WTC11 (cell line): ENCODE measurements around the gene S100A13. TPM values are rescaled to one million over a fixed set of nuclear protein-coding genes. Genes with fewer than 3 reads are reported as not detected.

ENCODE experiments used
- ATF2 ChIP-seq: sonication (generic); formaldehyde crosslinking; IDR thresholded peaks from 2 replicates; pipeline ENCODE4 v1.8.1; 2022; ENCODE audit warnings: low read depth, missing genetic modification reagents, borderline replicate concordance
- CDX4 ChIP-seq: fragments of 250-450 bp; sonication (Bioruptor Pico); IDR thresholded peaks from 2 replicates; pipeline ENCODE4 v1.9.0; 2021; ENCODE audit warnings: moderate library complexity, mild to moderate bottlenecking, inconsistent platforms, borderline replicate concordance
- FOXP1 ChIP-seq: sonication (generic); formaldehyde crosslinking; IDR thresholded peaks from 2 replicates; pipeline ENCODE4 v1.8.0; 2022; ENCODE audit warnings: missing genetic modification reagents, mild to moderate bottlenecking, moderate library complexity, borderline replicate concordance
- FOXP4 ChIP-seq: sonication (generic); formaldehyde crosslinking; IDR thresholded peaks from 2 replicates; pipeline ENCODE4 v1.8.0; 2022; ENCODE audit warnings: mild to moderate bottlenecking, missing genetic modification reagents
- IRF2 ChIP-seq: sonication (generic); formaldehyde crosslinking; IDR thresholded peaks from 2 replicates; pipeline ENCODE4 v1.8.0; 2022; ENCODE audit warnings: low read depth, missing genetic modification reagents, borderline replicate concordance
- KAT7 ChIP-seq: sonication (generic); formaldehyde crosslinking; IDR thresholded peaks from 2 replicates; pipeline ENCODE4 v1.8.1; 2023; ENCODE audit warnings: missing genetic modification reagents, mild to moderate bottlenecking, borderline replicate concordance
- NR2C2 ChIP-seq: sonication (generic); formaldehyde crosslinking; IDR thresholded peaks from 2 replicates; pipeline ENCODE4 v1.8.0; 2022; ENCODE audit warnings: mild to moderate bottlenecking, missing genetic modification reagents
- ZNF138 ChIP-seq: sonication (generic); formaldehyde crosslinking; conservative IDR thresholded peaks from 2 replicates; pipeline ENCODE4 v1.8.1; 2022; ENCODE audit warnings: mild to moderate bottlenecking, moderate library complexity, missing genetic modification reagents
- ZNF317 ChIP-seq: sonication (generic); formaldehyde crosslinking; IDR thresholded peaks from 2 replicates; pipeline ENCODE4 v1.8.1; 2023; ENCODE audit warnings: low read depth, mild to moderate bottlenecking, moderate library complexity, missing genetic modification reagents, borderline replicate concordance
- ZNF416 ChIP-seq: fragments of 250-450 bp; sonication (Bioruptor Pico); IDR thresholded peaks from 2 replicates; pipeline ENCODE4 v1.9.0; 2021; ENCODE audit warnings: mild to moderate bottlenecking, inconsistent platforms
- total RNA-seq: library from RNA; stranded (reverse); gene quantifications from 3 replicates; pipeline ENCODE4 v1.2.3, GENCODE V29; 2021
- TF ChIP-seq, protein P1 (sequence below): fragments of 250-450 bp; sonication (Bioruptor Pico); conservative IDR thresholded peaks from 2 replicates; pipeline ENCODE4 v1.9.0; 2021; ENCODE audit warnings: mild to moderate bottlenecking
- TF ChIP-seq, protein P2 (sequence below): sonication (generic); formaldehyde crosslinking; IDR thresholded peaks from 2 replicates; pipeline ENCODE4 v1.8.1; 2022; ENCODE audit warnings: low read depth, mild to moderate bottlenecking, moderate library complexity, missing genetic modification reagents, borderline replicate concordance
- TF ChIP-seq, protein P3 (sequence below): fragments of 250-450 bp; sonication (Bioruptor Pico); IDR thresholded peaks from 2 replicates; pipeline ENCODE4 v1.8.0; 2021; ENCODE audit warnings: mild to moderate bottlenecking
- TF ChIP-seq, protein P4 (sequence below): sonication (generic); formaldehyde crosslinking; IDR thresholded peaks from 2 replicates; pipeline ENCODE4 v1.8.1; 2022; ENCODE audit warnings: mild to moderate bottlenecking, missing genetic modification reagents, moderate library complexity, borderline replicate concordance

Gene S100A13
- total RNA-seq, 1 experiment from 2014 or later, result 68.4 TPM

- no peak for TF ChIP-seq ATF2
- peak; percentile 87 for TF ChIP-seq FOXP1 (CRISPR knock-in tag)
- no peak for TF ChIP-seq KAT7 (CRISPR knock-in tag)
- TF ChIP-seq, protein P1, sequence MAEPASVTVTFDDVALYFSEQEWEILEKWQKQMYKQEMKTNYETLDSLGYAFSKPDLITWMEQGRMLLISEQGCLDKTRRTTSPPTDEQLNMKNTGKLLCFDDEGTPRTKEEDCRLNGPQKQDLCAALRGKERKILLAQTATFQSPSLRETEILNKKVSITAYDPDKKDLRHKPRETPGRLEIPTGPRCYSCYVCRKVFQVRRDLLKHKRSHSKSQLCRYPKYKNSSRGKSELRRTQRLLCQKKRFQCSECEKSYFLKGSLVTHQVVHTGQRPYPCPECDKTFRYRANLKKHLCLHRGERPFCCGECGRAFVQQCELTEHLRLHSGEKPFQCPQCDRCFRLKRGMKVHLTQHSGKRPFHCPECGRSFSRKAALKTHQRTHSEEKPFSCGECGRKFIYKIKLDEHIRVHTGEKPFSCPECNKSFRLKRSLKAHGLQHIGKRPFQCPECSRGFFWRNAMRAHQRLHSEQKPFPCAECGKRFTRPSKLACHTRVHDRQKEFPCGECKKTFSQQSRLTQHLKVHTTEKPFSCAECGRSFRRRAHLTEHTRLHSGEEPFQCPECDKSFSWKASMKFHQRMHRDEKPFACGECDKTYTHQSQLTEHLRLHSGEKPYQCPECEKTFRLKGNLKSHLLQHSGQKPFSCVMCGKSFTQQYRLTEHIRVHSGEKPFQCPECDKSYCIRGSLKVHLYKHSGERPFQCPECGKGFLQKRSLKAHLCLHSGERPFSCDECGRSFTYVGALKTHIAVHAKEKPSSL (CRISPR knock-in tag), result no peak
- no peak for TF ChIP-seq NR2C2
- no peak for TF ChIP-seq ZNF138 (CRISPR knock-in tag)
- no peak; the same call in 1 of the 2 replicates for TF ChIP-seq FOXP4 (CRISPR knock-in tag)
- no peak for TF ChIP-seq IRF2 (CRISPR knock-in tag)
- peak; percentile 62; the same call in 1 of the 2 replicates for TF ChIP-seq ZNF416 (CRISPR knock-in tag)
- TF ChIP-seq CDX4 (CRISPR knock-in tag), result no peak
- TF ChIP-seq, protein P2, sequence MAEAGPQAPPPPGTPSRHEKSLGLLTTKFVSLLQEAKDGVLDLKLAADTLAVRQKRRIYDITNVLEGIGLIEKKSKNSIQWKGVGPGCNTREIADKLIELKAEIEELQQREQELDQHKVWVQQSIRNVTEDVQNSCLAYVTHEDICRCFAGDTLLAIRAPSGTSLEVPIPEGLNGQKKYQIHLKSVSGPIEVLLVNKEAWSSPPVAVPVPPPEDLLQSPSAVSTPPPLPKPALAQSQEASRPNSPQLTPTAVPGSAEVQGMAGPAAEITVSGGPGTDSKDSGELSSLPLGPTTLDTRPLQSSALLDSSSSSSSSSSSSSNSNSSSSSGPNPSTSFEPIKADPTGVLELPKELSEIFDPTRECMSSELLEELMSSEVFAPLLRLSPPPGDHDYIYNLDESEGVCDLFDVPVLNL, result peak; percentile 91
- TF ChIP-seq, protein P3, sequence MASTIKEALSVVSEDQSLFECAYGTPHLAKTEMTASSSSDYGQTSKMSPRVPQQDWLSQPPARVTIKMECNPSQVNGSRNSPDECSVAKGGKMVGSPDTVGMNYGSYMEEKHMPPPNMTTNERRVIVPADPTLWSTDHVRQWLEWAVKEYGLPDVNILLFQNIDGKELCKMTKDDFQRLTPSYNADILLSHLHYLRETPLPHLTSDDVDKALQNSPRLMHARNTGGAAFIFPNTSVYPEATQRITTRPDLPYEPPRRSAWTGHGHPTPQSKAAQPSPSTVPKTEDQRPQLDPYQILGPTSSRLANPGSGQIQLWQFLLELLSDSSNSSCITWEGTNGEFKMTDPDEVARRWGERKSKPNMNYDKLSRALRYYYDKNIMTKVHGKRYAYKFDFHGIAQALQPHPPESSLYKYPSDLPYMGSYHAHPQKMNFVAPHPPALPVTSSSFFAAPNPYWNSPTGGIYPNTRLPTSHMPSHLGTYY, result no peak
- TF ChIP-seq, protein P4, sequence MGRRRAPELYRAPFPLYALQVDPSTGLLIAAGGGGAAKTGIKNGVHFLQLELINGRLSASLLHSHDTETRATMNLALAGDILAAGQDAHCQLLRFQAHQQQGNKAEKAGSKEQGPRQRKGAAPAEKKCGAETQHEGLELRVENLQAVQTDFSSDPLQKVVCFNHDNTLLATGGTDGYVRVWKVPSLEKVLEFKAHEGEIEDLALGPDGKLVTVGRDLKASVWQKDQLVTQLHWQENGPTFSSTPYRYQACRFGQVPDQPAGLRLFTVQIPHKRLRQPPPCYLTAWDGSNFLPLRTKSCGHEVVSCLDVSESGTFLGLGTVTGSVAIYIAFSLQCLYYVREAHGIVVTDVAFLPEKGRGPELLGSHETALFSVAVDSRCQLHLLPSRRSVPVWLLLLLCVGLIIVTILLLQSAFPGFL (CRISPR knock-in tag), result no peak
- TF ChIP-seq ZNF317 (CRISPR knock-in tag), result no peak
These were observed 6.7 kb upstream of the S100A13 start, which contains the start of gene CHTOP (continued) for GRCh38 chr1:153633754-153634665.
